IMR-90 (cell line): ENCODE results near the gene KRT9. TPM values are rescaled to one million over a fixed set of nuclear protein-coding genes. Genes with fewer than 3 reads are reported as not detected.
"Not testable (repeated sequence)": the region's sequence is repeated elsewhere in the genome, so short reads cannot be mapped to it uniquely, and the experiment has no call there.

Source experiments
- ATAC-seq: fragments of 200-7000 bp; cut with Tn5 transposase; 2 replicates; pipeline ENCODE4 v1.9.1; 2020; ENCODE audit warnings: low read depth, mild to moderate bottlenecking, moderate library complexity
- BruUV-seq: library from RNA; stranded (reverse); fragments of 400-500 nt; replicated peaks from 2 replicates; lab custom pipeline; 2021; lab: Mats Ljungman, UMichigan
- CTCF ChIA-PET: fragments of 300-600 bp; formaldehyde crosslinking; extraction: SDS; loops from one replicate; lab custom pipeline; 2021; ENCODE audit warnings: antibody characterized with exemption; lab: Yijun Ruan, JAX
- POLR2A ChIA-PET: fragments of 300-600 bp; sonication (Branson Sonifier 250); formaldehyde crosslinking; loops from one replicate; lab custom pipeline; 2022; ENCODE audit warnings: antibody characterized with exemption; ENCODE audit not compliant: unreplicated experiment; lab: Charles Lee
- DNase-seq: peaks from one replicate; pipeline ENCODE4 v3.0.0; 2013
- H2AFZ ChIP-seq: replicated peaks from 2 replicates; pipeline ENCODE3; 2013; ENCODE audit warnings: low read length, mild to moderate bottlenecking; ENCODE audit not compliant: poor library complexity
- H2AK5ac ChIP-seq: 2 replicates; pipeline ENCODE4 v1.6.1; 2013; ENCODE audit warnings: low read depth, low read length, inconsistent platforms
- H2AK9ac ChIP-seq: replicated peaks from 2 replicates; pipeline ENCODE3; 2013; ENCODE audit warnings: mild to moderate bottlenecking, low read depth, low read length, moderate library complexity; ENCODE audit not compliant: poor library complexity
- H2BK120ac ChIP-seq: 2 replicates; pipeline ENCODE4 v1.6.1; 2013; ENCODE audit warnings: low read depth, low read length, inconsistent platforms
- H2BK15ac ChIP-seq: 3 replicates; pipeline ENCODE4 v1.6.1; 2013; ENCODE audit warnings: low read depth, low read length, inconsistent platforms
- H2BK20ac ChIP-seq: 2 replicates; pipeline ENCODE4 v1.6.1; 2013; ENCODE audit warnings: low read depth, mild to moderate bottlenecking, inconsistent platforms, low read length, moderate library complexity
- H2BK5ac ChIP-seq: 2 replicates; pipeline ENCODE4 v1.6.1; 2013; ENCODE audit warnings: mild to moderate bottlenecking, low read depth, low read length, inconsistent platforms; ENCODE audit not compliant: poor library complexity, severe bottlenecking
- H3K14ac ChIP-seq: replicated peaks from 2 replicates; pipeline ENCODE4 v1.6.1; 2013; ENCODE audit warnings: low read depth, low read length, inconsistent platforms
- H3K18ac ChIP-seq: 2 replicates; pipeline ENCODE4 v1.6.1; 2013; ENCODE audit warnings: low read depth, low read length, control low read depth
- H3K23ac ChIP-seq: 2 replicates; pipeline ENCODE4 v1.6.1; 2013; ENCODE audit warnings: low read depth, low read length, inconsistent platforms
- H3K27ac ChIP-seq: 2 replicates; pipeline ENCODE4 v1.5.1; 2013; ENCODE audit warnings: mild to moderate bottlenecking, control low read depth, low read length; ENCODE audit not compliant: insufficient read depth
- H3K27me3 ChIP-seq: 2 replicates; pipeline ENCODE4 v1.6.1; 2013; ENCODE audit warnings: low read length; ENCODE audit not compliant: control insufficient read depth, insufficient read depth
- H3K36me3 ChIP-seq: 2 replicates; pipeline ENCODE4 v1.6.1; 2013; ENCODE audit warnings: low read length, mixed read lengths; ENCODE audit not compliant: control insufficient read depth, insufficient read depth
- H3K4ac ChIP-seq: 2 replicates; pipeline ENCODE4 v1.6.1; 2013; ENCODE audit warnings: low read depth, low read length, inconsistent platforms
- H3K4me1 ChIP-seq: 2 replicates; pipeline ENCODE4 v1.6.1; 2013; ENCODE audit warnings: low read length, mixed read lengths; ENCODE audit not compliant: control insufficient read depth, insufficient read depth
- H3K4me2 ChIP-seq: 2 replicates; pipeline ENCODE4 v1.6.1; 2013; ENCODE audit warnings: low read depth, mild to moderate bottlenecking, control low read depth, low read length, moderate library complexity
- H3K4me3 ChIP-seq: 2 replicates; pipeline ENCODE4 v1.5.1; 2013; ENCODE audit warnings: low read depth, mild to moderate bottlenecking, control low read depth, low read length, moderate library complexity; ENCODE audit not compliant: insufficient read depth
- H3K56ac ChIP-seq: 2 replicates; pipeline ENCODE4 v1.6.1; 2013; ENCODE audit warnings: low read length, inconsistent platforms; ENCODE audit not compliant: insufficient read depth; ENCODE audit errors: extremely low read depth
- H3K79me1 ChIP-seq, 2 experiments: 2 replicates each; pipeline ENCODE4 v1.6.1; 2013; ENCODE audit warnings: low read length in 2 of 2, inconsistent platforms in 1 of 2, low read depth in 1 of 2
- H3K9ac ChIP-seq: 2 replicates; pipeline ENCODE4 v1.6.1; 2013; ENCODE audit warnings: low read depth, low read length, control low read depth
- H3K9me1 ChIP-seq: 2 replicates; pipeline ENCODE4 v1.6.1; 2013; ENCODE audit warnings: low read length, inconsistent platforms; ENCODE audit not compliant: insufficient read depth
- H3K9me3 ChIP-seq: 2 replicates; pipeline ENCODE4 v1.6.1; 2013; ENCODE audit warnings: low read length; ENCODE audit not compliant: control insufficient read depth, insufficient read depth
- H4K20me1 ChIP-seq: 2 replicates; pipeline ENCODE4 v1.6.1; 2013; ENCODE audit warnings: low read length, inconsistent platforms; ENCODE audit not compliant: insufficient read depth
- H4K5ac ChIP-seq: 2 replicates; pipeline ENCODE4 v1.6.1; 2013; ENCODE audit warnings: mild to moderate bottlenecking, low read depth, low read length, control low read depth
- H4K8ac ChIP-seq, 2 experiments: 2 replicates each; pipeline ENCODE4 v1.6.1; 2013; ENCODE audit warnings: low read depth in 2 of 2, low read length in 2 of 2, control low read depth in 1 of 2, inconsistent platforms in 1 of 2
- H4K91ac ChIP-seq: 2 replicates; pipeline ENCODE4 v1.6.1; 2013; ENCODE audit warnings: low read depth, low read length, inconsistent platforms; ENCODE audit not compliant: insufficient read depth
- WGBS, 2 experiments: methylation state at CpG; one replicate each; pipeline versions ENCODE4 v1.1.5 to v1.1.7; 2013; ENCODE audit warnings: missing lambda C conversion rate in 2 of 2; ENCODE audit not compliant: insufficient read length in 1 of 2; ENCODE audit errors: extremely low coverage in 2 of 2; 5-methylcytosine and 5-hydroxymethylcytosine counted together
- dilution Hi-C: fragments of 300-500 bp; cut with HindIII; formaldehyde crosslinking; loops from one replicate; pipeline ENCODE4 v1.14.3; 2018; ENCODE audit warnings: low sequenced_read_pairs; ENCODE audit not compliant: unreplicated experiment
- in situ Hi-C: fragments of 300-500 bp; cut with MboI; formaldehyde crosslinking; loops from 3 replicates; pipeline ENCODE4 v1.14.3; 2019; ENCODE audit warnings: low sequenced_read_pairs, inconsistent platforms, mixed read lengths
- intact Hi-C: fragments of 100-400 bp; cut with micrococcal nuclease; formaldehyde crosslinking; loops from 2 replicates; pipeline ENCODE4 v1.10.0; 2022
- polyA plus RNA-seq, 3 experiments: library from polyadenylated mRNA; depleted of rRNA; stranded (reverse); fragments of >200 nt; gene quantifications; 2 replicates each; pipeline ENCODE4 v1.2.3, GENCODE V29; 2012; ENCODE audit warnings: low replicate concordance in 1 of 3
- total RNA-seq: library from RNA; depleted of rRNA; stranded (reverse); fragments of >200 nt; gene quantifications from 2 replicates; pipeline ENCODE4 v1.2.3, GENCODE V29; 2012

The KRT9 gene
- total and polyA plus RNA-seq, 2 of the 4 experiments (the other 2 are of a cell fraction) = not detected

GRCh38 chr17:41619927-41620582 is 48.2 kb upstream of the KRT9 start:
- no CpG with 5 or more reads among the region's 6 CpGs for WGBS, 2 experiments
- DNase-seq, H3K14ac ChIP-seq, CTCF ChIA-PET, H3K4me3 ChIP-seq, H2AK9ac ChIP-seq, H3K23ac ChIP-seq, H4K91ac ChIP-seq, POLR2A ChIA-PET, H4K20me1 ChIP-seq, H3K27ac ChIP-seq, H3K56ac ChIP-seq, H4K5ac ChIP-seq, H2AK5ac ChIP-seq, H3K79me1 ChIP-seq, H3K18ac ChIP-seq, H2BK120ac ChIP-seq, H3K9ac ChIP-seq, dilution Hi-C loops, H2BK20ac ChIP-seq, in situ Hi-C loops, H3K4me1 ChIP-seq, H2BK5ac ChIP-seq, H3K4ac ChIP-seq, H3K4me2 ChIP-seq, intact Hi-C loops, ATAC-seq, H2AFZ ChIP-seq, H4K8ac ChIP-seq, H3K9me3 ChIP-seq, BruUV-seq, H2BK15ac ChIP-seq, H3K9me1 ChIP-seq, H3K36me3 ChIP-seq: not testable (repeated sequence)
- H3K27me3 ChIP-seq = peaks cover 30% of the 10 kb centered on the region
